ENCODE data around the gene ANXA11.

- TF ChIP-seq TAF1 (IDR thresholded peaks at IDR 0.05; ENCODE audit: low read depth, low read length) (no peak), POLR2AphosphoS5 (IDR thresholded peaks at IDR 0.05; ENCODE audit: low read depth, low read length) (no peak), POLR2A (IDR thresholded peaks at IDR 0.05; ENCODE audit: low read depth, low read length) (no peak)
Measured at GRCh38 chr10:80108576-80109239, 96.6 kb downstream of the ANXA11 start.

Measured in GM12891 (cell line).